Esophagus muscularis mucosa (tissue), 4 donors: ENCODE data around the gene MBTD1. TPM values are rescaled to one million over a fixed set of nuclear protein-coding genes. Genes with fewer than 3 reads are reported as not detected.
"Not testable (repeated sequence)": the region's sequence is repeated elsewhere in the genome, so short reads cannot be mapped to it uniquely, and the experiment has no call there.

Source experiments
- DNase-seq: peaks from one replicate; pipeline ENCODE4 v3.0.0-alpha.2; 2017; ENCODE audit errors: extremely low spot score
- H3K27ac ChIP-seq, 4 donors: fragments of 200-600 bp; sonication (generic); replicated peaks in 1 of 4; 1 replicate in 3 of 4; 2 replicates in 1 of 4; pipeline ENCODE4 v1.5.1; 2016 to 2019; ENCODE audit warnings: mild to moderate bottlenecking in 1 of 4
- H3K27me3 ChIP-seq, 4 donors: fragments of 200-600 bp; sonication (generic); one replicate each; pipeline versions ENCODE4 v1.5.1 to v1.6.0; 2016 to 2019
- H3K36me3 ChIP-seq, 4 donors: fragments of 200-600 bp; sonication (generic); one replicate each; pipeline ENCODE4 v1.5.1; 2016 to 2019
- H3K4me1 ChIP-seq, 4 donors: fragments of 200-600 bp; sonication (generic); one replicate each; pipeline ENCODE4 v1.5.1; 2016 to 2019
- H3K4me3 ChIP-seq, 4 donors: fragments of 200-600 bp; sonication (generic); 1 replicate in 2 of 4; 2 replicates in 2 of 4; pipeline ENCODE4 v1.5.1; 2016 to 2019; ENCODE audit warnings: mild to moderate bottlenecking in 4 of 4, moderate library complexity in 1 of 4
- H3K9me3 ChIP-seq, 4 donors: fragments of 200-600 bp; sonication (generic); 1 replicate in 3 of 4; 2 replicates in 1 of 4; pipeline ENCODE4 v1.5.1; 2016 to 2019
- CTCF ChIP-seq, 3 experiments: fragments of 200-600 bp in 2 of 3; fragments of 450-650 bp in 1 of 3; sonication (generic) in 2 of 3; IDR thresholded peaks; one replicate each; pipeline ENCODE4 v1.5.1; 2017 to 2019; ENCODE audit warnings: antibody characterized with exemption in 3 of 3, mild to moderate bottlenecking in 2 of 3, moderate library complexity in 1 of 3
- EP300 ChIP-seq: sonication (generic); formaldehyde crosslinking; IDR thresholded peaks from one replicate; pipeline ENCODE4 v1.6.1; 2017; ENCODE audit warnings: antibody characterized with exemption
- POLR2A ChIP-seq: fragments of 450-650 bp; IDR thresholded peaks from one replicate; pipeline ENCODE4 v1.6.1; 2017; ENCODE audit warnings: antibody characterized with exemption, moderate library complexity, mild to moderate bottlenecking, low read depth
- POLR2AphosphoS5 ChIP-seq, 2 donors: sonication (generic); formaldehyde crosslinking; IDR thresholded peaks; one replicate each; pipeline ENCODE4 v1.6.1; 2017; ENCODE audit warnings: antibody characterized with exemption in 2 of 2
- WGBS: methylation state at CpG from one replicate; pipeline ENCODE4 v1.1.5; 2018; 5-methylcytosine and 5-hydroxymethylcytosine counted together
- intact Hi-C: fragments of 100-400 bp; cut with DNase I; formaldehyde crosslinking; loops from one replicate; pipeline ENCODE4 v1.15.1; 2023
- total RNA-seq, 4 donors: library from RNA; depleted of rRNA; stranded (reverse); fragments of >200 nt; gene quantifications; one replicate each; pipeline versions ENCODE4 v1.1.0 to v1.2.1, GENCODE V29; 2016

MBTD1 gene
- total RNA-seq, 4 donors from 2014 or later, result 9.2 to 11.2 (median 9.4) TPM

GRCh38 chr17:51180486-51180885 is 79.4 kb downstream of the MBTD1 start:
- 84% methylated on average over 5 of the region's 5 CpGs for WGBS
- no peak overlapping the region for H3K4me3 ChIP-seq
- intact Hi-C loops, result no loop called here
- no peaks in the 10 kb centered on the region for H3K9me3 ChIP-seq
- no peak overlapping the region for H3K27ac ChIP-seq
- no peaks in the 10 kb centered on the region for H3K27me3 ChIP-seq
- DNase-seq, result no peak
- peaks cover 11 to 76% (median 39%) of the 10 kb centered on the region in 4 donors for H3K36me3 ChIP-seq
- TF ChIP-seq POLR2AphosphoS5 (IDR thresholded peaks at IDR 0.05) (no peak), POLR2A (no peak), CTCF (IDR thresholded peaks at IDR 0.05) (no peak), EP300 (no peak)
- peaks cover 0 to 4% (median 0%) of the 10 kb centered on the region in 4 donors for H3K4me1 ChIP-seq

- H3K4me3 ChIP-seq, H3K27me3 ChIP-seq, intact Hi-C loops, H3K27ac ChIP-seq, DNase-seq, H3K9me3 ChIP-seq: not testable (repeated sequence)
- Histone ChIP-seq H3K4me1 (peaks cover 3 to 18% (median 11%) of the 10 kb centered on the region in 4 donors), H3K36me3 (peaks cover 32 to 83% (median 61%) of the 10 kb centered on the region in 4 donors)
- WGBS, result 91% methylated on average over 9 of the region's 9 CpGs
These were observed 87.8 kb downstream of the MBTD1 start for GRCh38 chr17:51172030-51172429.

GRCh38 chr17:51170736-51171135 is 89.1 kb downstream of the MBTD1 start:
- Histone ChIP-seq H3K4me1 (peaks cover 5 to 23% (median 17%) of the 10 kb centered on the region in 4 donors), H3K36me3 (peaks cover 32 to 75% (median 60%) of the 10 kb centered on the region in 4 donors), H3K27ac (no peak overlapping the region), H3K4me3 (no peak overlapping the region), H3K9me3 (no peaks in the 10 kb centered on the region), H3K27me3 (no peaks in the 10 kb centered on the region)
- 92% methylated on average over 2 of the region's 2 CpGs for WGBS
- intact Hi-C loops, result no loop called here
- TF ChIP-seq POLR2AphosphoS5 (IDR thresholded peaks at IDR 0.05) (no peak), EP300 (no peak), CTCF (IDR thresholded peaks at IDR 0.05) (no peak), POLR2A (no peak)
- DNase-seq, result no peak

GRCh38 chr17:51169340-51169739 is 90.5 kb downstream of the MBTD1 start:
- Histone ChIP-seq H3K4me3 (no peak overlapping the region), H3K27ac (no peak overlapping the region), H3K36me3 (peaks cover 32 to 63% (median 52%) of the 10 kb centered on the region in 4 donors), H3K4me1 (peaks cover 10 to 34% (median 25%) of the 10 kb centered on the region in 4 donors), H3K27me3 (no peaks in the 10 kb centered on the region), H3K9me3 (no peaks in the 10 kb centered on the region)
- intact Hi-C loops, result loop anchor here (5.0 kb wide), 1 partner anchor 93 kb away; the partner anchor contains the start of genes MBTD1 and UTP18
- no peak for DNase-seq
- WGBS, result 82% methylated on average over 1 of the region's 1 CpG
- TF ChIP-seq POLR2AphosphoS5 (IDR thresholded peaks at IDR 0.05), result no peak
- TF ChIP-seq EP300, result no peak
- no peak for TF ChIP-seq CTCF (IDR thresholded peaks at IDR 0.05)
- TF ChIP-seq POLR2A, result no peak

GRCh38 chr17:51166987-51167931 is 92.6 kb downstream of the MBTD1 start:
- no peak for DNase-seq
- Histone ChIP-seq H3K27ac (peak overlapping the region; percentile 89 to 96 (median 94)), H3K4me3 (peak overlapping the region; percentile 71 to 93 (median 82)), H3K36me3 (peaks cover 32 to 54% (median 48%) of the 10 kb centered on the region in 4 donors), H3K27me3 (no peaks in the 10 kb centered on the region), H3K9me3 (no peaks in the 10 kb centered on the region), H3K4me1 (peaks cover 10 to 34% (median 25%) of the 10 kb centered on the region in 4 donors)
- 44% methylated on average over 16 of the region's 42 CpGs for WGBS
- no peak for TF ChIP-seq EP300
- peak; percentile 56 to 69 (median 58) for TF ChIP-seq CTCF (IDR thresholded peaks at IDR 0.05)
- intact Hi-C loops, result loop anchor here (5.0 kb wide), 1 partner anchor 95 kb away; the partner anchor contains the start of genes MBTD1 and UTP18
